Stimulated activated CD4-positive, alpha-beta T cell treated with anti-CD3 and anti-CD28 coated beads, Interleukin-15, amount 100 ng/mL, for 48 hours (primary cell): ENCODE results near the gene FAAP100.

ENCODE experiments used
- DNase-seq, 2 donors: peaks; one replicate each; pipeline ENCODE4 v3.0.0-alpha.2; 2020; ENCODE audit warnings: low read depth in 2 of 2

FAAP100 gene

GRCh38 chr17:81511804-81512561, 40.2 kb downstream of the FAAP100 start:
- DNase-seq = no peak

GRCh38 chr17:81511554-81511803, 40.7 kb downstream of the FAAP100 start:
- no peak for DNase-seq

GRCh38 chr17:81510785-81511553, 41.2 kb downstream of the FAAP100 start:
- no peak for DNase-seq

- DNase-seq = no peak
Measured at GRCh38 chr17:81509972-81510784, 42.0 kb downstream of the FAAP100 start.

- no peak for DNase-seq
Measured at GRCh38 chr17:81509207-81509971, 42.8 kb downstream of the FAAP100 start.

- DNase-seq = no peak
Measured at GRCh38 chr17:81508639-81509206, 43.4 kb downstream of the FAAP100 start.

- DNase-seq = no peak
Measured at GRCh38 chr17:81503619-81504018, 48.5 kb downstream of the FAAP100 start.

GRCh38 chr17:81502471-81503017, 49.6 kb downstream of the FAAP100 start:
- DNase-seq = no peak

- DNase-seq = no peak
Measured at GRCh38 chr17:81500047-81500446, 52.1 kb downstream of the FAAP100 start.

- DNase-seq = no peak
Measured at GRCh38 chr17:81499601-81499970, 52.6 kb downstream of the FAAP100 start.

GRCh38 chr17:81498953-81499600, 53.1 kb downstream of the FAAP100 start:
- DNase-seq = no peak

- no peak for DNase-seq
Measured at GRCh38 chr17:81494626-81495377, 57.4 kb downstream of the FAAP100 start.

- no peak for DNase-seq
Measured at GRCh38 chr17:81493198-81494038, 58.7 kb downstream of the FAAP100 start.

GRCh38 chr17:81492706-81493105, 59.4 kb downstream of the FAAP100 start:
- DNase-seq = no peak

- DNase-seq = no peak
Measured at GRCh38 chr17:81492202-81492601, 60.0 kb downstream of the FAAP100 start.

- DNase-seq = no peak
Measured at GRCh38 chr17:81491761-81492160, 60.4 kb downstream of the FAAP100 start.

- no peak for DNase-seq
Measured at GRCh38 chr17:81491181-81491581, 61.0 kb downstream of the FAAP100 start.

GRCh38 chr17:81489998-81490992, 61.9 kb downstream of the FAAP100 start:
- no peak for DNase-seq
